ENCODE data around the gene RPLP2.

RPLP2 gene

DNA sequence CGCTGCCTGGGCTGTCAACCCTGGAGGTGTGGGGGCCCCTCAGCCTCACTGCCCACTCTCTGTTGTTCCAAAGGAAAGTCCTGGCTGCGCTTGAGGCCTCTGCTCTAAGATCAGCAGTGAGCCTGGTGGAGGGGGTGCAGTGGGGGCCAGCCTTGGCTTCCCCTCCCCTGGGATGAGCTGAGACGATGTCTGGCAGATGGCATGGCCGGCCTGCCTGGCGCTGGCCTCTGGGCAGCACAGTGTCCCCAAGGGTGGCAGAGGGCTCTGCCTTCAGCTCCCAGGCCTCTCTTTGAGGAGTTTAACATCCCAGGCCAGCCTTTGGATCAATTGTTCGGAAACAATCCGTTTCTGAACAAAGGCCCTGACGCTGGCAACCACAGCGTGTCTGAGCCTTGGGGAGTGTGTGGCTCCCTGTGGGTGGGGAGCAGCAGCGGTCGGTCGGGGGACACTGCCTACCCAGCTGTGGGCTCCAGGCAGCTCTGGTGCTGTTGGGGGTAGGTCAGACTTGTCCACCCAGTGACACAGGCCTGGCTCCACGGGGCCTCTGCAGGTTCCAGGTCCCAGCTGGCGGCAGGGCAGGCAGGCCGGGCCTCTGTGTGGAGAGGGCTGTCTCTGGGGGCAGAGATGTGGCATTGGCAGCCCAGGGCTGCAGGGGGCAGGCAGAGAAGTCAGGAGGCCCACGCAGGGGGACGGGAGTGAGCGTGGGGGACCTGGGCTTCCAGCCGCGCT, 45.0 kb downstream of the RPLP2 start:
- DNase-seq = no peak

GRCh38 chr11:855330-855674, 45.5 kb downstream of the RPLP2 start:
- no peak for DNase-seq

DNA sequence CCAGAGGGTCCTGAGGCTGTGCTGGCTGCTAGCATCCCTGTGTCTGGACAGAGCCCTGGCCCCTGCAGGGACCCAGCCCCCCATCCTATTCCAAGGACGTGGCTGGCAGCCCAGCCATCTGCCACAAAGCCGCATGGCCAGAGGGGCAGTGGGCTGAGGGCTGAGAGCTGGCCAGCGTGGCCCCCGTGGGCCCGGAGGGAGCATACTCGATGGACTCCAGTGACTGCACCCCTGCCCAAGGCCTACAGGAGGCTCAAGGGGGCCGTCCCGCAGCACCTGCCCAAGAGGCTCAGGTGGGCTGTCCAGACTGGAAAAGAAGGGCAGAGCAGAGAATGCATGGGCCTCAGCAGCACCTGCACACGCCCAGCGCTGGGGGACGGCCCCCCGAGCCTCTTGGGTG, 46.0 kb downstream of the RPLP2 start:
- DNase-seq = no peak

GRCh38 chr11:856397-856796, 46.6 kb downstream of the RPLP2 start:
- DNase-seq = no peak

GRCh38 chr11:858053-858761, 48.4 kb downstream of the RPLP2 start:
- no peak for DNase-seq

DNA sequence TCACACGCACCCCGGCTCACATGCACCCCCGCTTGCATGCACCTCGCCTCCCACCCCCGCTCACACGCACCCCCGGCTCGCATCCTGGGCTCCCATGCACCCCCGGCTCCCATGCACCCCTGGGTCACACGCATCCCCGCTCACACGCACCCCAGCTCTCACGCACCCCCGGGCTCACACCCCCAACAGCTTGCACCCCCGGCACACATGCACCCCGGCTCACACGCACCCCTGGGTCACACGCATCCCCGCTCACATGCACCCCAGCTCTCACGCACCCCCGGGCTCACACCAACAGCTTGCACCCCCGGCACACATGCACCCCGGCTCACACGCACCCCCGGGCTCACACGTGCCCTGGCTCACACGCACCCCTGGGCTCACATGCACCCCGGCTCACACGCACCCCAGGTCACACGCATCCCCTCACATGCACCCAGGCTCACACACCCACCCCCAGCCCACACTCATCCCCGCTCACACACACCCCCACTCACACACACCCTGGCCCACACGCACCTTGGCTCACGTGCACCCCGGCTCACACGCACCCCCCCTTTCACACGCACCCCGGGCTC, 49.1 kb downstream of the RPLP2 start:
- DNase-seq = no peak

DNA sequence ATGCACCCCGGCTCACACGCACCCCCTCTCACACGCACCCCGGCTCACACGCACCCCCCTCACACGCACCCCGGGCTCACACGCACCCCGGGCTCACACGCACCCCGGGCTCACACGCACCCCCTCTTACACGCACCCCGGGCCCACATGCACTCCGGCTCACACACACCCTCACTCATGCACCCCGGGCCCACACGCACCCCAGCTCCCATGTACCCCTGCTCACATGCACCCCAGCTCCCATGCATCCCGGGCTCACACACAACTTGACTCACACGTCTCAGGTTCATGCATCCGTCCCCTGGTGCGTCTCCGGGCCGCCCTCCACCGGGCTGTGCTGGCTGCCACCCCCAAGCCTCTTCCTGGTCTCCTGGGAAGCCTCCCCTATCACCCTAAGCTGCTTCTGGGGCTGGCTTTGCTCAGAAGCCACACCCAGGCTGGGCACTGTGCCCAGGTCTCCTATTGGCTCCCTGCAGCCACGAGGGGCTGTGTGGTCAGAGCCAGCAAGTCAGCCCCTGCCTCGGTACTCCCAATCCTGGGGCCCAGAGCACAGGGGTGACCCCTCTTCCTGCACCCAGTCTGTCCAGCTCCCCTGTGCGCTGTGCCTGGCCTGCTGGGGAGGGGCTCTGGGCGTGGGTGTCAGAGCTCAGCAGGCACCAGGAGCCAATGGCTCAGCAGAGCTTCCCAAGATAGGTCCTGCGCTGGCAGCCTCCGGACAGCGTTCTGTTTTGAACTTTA, 49.8 kb downstream of the RPLP2 start:
- DNase-seq = no peak

DNA sequence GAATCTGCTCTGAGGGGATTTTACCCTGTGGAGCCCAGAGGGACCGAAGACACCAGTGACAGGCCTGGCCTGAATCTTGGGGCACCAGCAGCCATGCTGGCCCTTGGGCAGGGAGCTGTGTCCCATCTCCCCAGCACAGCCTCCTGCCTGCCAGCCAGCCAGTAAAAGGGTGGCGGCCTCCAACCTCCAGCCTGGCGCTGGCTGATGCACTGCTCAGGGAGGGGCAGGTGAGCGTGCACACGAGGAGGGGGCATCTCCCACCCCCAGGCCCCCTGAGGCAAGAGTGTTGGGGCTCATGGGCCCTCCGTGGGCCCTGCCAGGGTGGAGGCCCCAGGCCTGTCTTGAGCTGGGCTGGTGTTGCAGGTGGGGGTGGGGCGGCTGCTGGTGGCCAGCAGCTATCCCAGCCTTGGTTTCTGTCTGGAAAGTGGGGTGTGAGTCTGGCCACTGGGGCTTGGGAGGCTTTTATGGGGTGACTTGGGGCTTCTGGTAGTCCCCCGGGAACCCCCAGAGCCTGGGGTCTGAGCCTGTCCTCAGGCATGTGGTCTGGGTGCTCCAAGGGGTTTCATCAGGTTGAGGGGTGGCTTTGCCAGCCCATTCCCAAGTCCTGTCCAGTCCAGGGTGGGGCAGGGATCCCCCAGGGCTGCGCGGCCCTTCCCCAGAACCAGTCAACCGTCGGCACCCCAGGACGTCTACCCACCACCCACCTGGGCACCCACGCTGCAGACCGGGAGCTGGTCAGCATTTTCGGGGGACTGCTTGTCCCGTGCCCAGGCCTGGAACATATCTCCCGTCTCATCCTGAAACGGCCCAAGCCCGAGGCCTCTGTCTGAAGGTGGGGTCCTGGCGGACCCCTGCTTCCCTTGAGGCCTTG, 50.7 kb downstream of the RPLP2 start:
- no peak for DNase-seq

- no peak for DNase-seq
Observed at GRCh38 chr11:861105-861479, 51.3 kb downstream of the RPLP2 start.

DNA sequence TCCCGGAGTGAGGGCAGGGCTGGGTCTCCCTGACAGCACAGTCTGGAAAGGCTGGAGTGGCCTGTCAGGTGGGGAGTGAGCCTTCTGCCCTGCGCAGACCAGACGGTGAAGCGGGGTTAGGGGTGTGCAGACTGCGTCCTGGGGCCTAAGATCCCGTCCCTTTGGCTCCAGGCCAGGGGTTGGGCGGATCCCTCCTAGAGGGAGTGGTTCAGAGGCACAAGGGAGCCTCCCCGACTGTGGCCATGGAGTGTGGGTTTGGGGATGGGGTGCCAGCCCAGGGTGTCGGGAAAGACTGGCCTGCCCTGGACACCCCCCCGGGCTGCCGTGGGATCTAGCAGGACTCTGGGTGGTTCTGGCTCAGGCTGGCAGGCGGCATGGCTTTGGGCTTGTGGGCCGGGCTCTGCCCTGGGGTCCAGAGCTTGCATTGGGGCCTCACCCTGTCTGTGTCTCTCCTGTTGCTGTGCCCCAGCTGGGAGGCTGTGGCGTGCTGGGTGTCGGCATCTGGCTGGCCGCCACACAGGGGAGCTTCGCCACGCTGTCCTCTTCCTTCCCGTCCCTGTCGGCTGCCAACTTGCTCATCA, 52.4 kb downstream of the RPLP2 start:
- no peak for DNase-seq
